Activated T-cell treated with anti-CD3 and anti-CD28 coated beads, Interleukin-2, amount 50 U/mL, for 48 hours (primary cell): ENCODE results near the gene CASQ1.
A peak's percentile ranks its signal among the peaks of the same experiment; 100 is the strongest.

Experiments
- DNase-seq, 2 experiments: peaks; one replicate each; pipeline ENCODE4 v3.0.0-alpha.2; 2020

The CASQ1 gene

GRCh38 chr1:160189649-160190625 is at the start of gene CASQ1:
Gene CASQ1 (plus strand): TSS chr1:160190575. CDS start chr1:160190752, 177 bp downstream.
- no peak for DNase-seq

DNA sequence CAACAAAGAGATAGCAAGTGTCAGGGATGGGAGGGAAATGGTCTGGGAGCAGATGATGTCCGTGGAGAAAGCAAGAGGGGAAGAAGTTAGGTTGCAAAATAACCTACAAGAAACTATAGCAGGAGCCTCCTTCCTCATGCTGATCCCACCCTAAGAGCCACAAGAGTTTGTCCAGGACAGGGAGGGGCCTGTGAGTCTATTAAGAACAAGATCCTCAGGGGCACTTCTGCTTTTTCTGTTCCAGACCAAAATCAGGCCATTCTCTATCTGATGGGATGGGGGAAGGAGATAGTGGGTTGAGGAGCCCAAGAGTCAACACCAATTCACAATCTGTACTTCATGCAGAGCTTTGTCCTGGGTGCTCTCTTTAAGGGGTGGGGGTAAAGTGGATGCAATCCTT is 46.7 kb upstream of the CASQ1 start:
- no peak for DNase-seq

DNA sequence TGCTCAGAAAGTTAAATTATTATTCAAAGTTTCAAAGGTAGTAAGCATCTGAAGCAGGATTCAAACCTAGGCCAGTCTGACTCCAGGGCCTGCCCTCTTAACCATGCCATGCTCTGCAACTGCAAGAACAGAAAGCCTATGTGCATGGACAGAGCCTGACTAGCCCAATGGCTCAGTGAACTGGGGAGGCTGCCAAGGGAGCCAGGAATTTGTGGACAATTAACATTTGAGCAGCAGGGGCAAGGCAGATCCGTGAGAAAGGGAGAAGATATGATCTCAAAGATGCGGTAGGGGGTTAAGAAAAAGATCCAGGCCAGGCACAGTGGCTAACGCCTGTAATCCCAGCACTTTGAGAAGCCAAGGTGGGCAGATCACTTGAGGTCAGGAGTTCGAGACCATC is 45.5 kb upstream of the CASQ1 start:
- DNase-seq: no peak

DNA sequence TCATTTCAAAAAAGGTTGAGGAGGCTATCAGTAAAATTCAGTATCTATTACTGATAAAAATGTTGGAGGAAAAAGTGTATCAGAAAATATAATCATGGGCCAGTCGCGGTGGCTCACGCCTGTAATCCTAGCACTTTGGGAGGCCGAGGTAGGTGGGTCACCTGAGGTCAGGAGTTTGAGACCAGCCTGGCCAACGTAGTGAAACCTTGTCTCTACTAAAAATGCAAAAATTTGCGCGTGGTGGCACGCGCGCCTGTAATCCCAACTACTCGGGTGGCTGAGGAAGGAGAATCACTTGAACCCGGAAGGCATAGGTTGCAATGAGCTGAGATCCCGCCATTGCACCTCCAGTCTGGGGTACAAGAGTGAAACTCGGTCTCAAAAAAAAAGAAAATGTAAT is 44.3 kb upstream of the CASQ1 start:
- DNase-seq: no peak

- no peak for DNase-seq
These were observed 42.3 kb upstream of the CASQ1 start for GRCh38 chr1:160148121-160148520.

GRCh38 chr1:160149233-160149632 is 41.1 kb upstream of the CASQ1 start:
- DNase-seq: no peak

DNA sequence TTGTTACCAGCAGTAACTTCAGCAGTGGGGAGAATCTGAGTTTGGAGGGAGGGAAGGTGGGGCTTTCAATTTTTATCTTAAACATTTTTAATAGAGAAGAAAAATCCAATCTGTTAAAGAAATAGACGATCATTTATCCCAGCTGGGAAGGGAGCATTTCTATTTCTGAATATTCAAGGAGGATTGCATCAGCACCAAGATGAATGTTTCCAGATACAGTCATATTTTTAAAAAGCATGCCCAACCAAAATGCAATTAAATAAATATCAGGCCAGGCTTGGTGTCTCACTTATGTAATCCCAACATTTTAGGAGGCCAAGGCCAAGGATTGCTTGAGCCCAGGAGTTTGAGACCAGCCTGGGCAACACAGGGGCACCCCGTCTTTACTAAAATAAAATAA is 40.7 kb upstream of the CASQ1 start:
- no peak for DNase-seq

GRCh38 chr1:160151303-160151702 is 39.1 kb upstream of the CASQ1 start, which contains the start of gene ATP1A4:
Gene ATP1A4 (plus strand): TSS chr1:160151603. CDS start chr1:160152041, 438 bp downstream.
- no peak for DNase-seq

DNA sequence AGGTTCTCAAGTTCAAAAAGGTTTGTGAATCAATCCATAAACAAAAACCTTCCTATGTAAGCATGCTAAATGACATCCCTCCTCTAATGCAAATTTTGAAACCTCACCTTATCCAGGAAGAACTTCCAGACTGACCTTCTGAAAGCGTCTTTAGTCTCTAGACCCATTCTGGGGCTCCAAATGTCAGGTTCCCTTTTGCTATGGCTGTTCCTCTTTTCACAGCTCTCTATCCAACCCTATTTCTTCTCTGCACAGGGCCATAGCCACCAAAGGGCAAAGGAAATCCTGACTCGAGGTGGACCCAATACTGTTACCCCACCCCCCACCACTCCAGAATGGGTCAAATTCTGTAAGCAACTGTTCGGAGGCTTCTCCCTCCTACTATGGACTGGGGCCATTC is 35.6 kb upstream of the CASQ1 start:
- DNase-seq: no peak

DNA sequence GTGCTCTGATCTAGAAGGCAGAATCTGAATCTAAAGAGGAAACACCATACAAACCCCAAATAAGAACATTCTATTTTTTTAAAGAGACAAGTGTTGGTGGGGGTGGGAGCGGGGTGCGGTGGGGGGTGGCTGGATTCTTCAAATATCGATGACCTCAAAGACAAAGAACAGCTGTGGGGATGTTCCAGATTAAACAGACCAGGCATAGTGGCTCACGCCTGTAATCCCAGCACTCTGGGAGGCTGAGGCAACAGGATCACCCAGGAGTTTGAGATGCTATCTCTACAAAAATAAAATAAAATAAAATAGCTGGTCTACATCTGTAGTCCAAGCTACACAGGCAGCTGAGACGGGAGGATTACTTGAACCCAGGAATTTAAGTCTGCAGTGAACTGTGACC is 34.0 kb upstream of the CASQ1 start:
- DNase-seq: no peak

- no peak for DNase-seq
These were observed 33.2 kb upstream of the CASQ1 start for GRCh38 chr1:160157174-160157573.

- DNase-seq: no peak
These were observed 32.3 kb upstream of the CASQ1 start for GRCh38 chr1:160158031-160158430.

DNA sequence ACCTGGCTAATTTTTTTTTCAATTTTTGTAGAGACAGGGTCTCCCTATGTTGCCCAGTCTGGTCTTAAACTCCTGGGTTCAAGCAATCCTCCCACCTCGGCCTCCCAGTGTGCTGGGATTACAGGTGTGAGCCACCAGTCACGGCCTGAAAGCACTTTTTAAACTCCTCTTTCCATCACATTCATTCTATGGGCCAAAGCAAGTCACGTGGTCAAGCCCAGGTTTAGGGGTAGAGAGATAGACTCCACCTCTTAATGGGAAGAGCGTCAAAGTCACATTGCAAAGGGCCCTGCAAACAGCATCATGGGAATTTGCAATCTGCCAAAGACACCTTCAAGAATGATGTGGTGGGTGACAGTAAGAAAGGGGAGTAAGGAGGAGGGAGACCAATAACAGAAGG is 31.8 kb upstream of the CASQ1 start:
- no peak for DNase-seq

- DNase-seq: no peak
These were observed 30.5 kb upstream of the CASQ1 start for GRCh38 chr1:160159846-160160245.

DNA sequence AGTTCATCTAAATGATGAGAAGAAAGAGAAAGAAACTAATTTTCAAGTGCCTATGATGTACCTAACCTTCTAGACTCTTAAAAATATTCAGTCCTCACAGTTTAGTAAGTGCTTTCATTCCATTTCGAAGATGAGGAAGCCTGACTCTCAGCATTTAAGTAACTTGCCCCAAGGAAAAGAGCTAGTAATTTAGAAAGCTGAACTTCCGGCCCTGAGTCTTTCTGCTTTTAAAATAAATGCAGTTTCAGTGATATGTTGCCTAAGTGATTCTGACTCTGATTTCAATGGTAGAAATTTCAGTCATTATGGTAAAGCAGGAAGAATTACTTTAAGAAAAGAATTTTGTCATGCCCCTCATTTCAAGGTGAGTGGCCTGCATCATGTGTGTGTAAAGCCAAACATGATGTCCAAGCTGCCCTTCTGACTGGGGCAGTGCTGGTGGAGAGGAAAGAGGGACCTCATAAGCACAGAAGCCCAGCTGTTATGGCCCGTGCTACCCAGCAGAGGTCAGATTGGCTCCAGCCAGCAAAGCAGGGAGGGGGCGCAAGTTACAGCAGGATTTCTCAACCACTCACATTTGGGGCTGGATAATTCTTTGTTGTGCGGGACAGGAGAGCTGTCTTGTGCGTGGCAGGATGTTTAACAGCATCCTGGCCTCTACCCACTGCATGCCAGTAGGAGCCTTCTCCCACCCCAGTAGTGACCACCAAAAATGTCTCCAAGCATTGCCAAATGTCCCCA is 28.2 kb upstream of the CASQ1 start:
- DNase-seq: no peak

DNA sequence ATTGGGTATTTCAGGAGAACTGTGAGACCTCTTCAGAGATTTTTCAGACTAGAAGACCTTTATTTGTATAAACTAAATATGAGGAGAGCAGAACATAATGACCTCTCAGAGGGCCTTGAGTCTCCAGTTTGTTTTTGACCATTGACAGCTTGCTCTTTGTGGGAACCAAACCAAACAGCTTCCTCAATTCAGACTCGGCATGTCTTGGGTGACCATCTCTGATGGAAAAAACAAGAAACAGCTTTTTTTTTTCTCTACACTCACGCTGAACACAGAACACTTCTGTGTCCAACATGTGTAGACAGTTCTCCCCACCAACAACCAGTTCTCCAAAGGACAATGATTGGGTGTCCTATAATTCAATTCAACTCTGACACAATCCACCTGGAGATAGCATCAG is 27.4 kb upstream of the CASQ1 start:
- no peak for DNase-seq

GRCh38 chr1:160163615-160164014 is 26.8 kb upstream of the CASQ1 start:
- DNase-seq: no peak

DNA sequence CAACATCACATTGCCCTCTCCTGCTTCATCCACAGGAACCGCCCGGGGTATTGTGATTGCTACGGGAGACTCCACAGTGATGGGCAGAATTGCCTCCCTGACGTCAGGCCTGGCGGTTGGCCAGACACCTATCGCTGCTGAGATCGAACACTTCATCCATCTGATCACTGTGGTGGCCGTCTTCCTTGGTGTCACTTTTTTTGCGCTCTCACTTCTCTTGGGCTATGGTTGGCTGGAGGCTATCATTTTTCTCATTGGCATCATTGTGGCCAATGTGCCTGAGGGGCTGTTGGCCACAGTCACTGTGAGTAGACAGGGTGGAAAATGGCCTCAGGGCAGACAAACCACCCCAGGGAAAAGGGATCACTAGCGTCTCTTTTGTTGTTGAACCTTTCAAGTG is 26.3 kb upstream of the CASQ1 start:
- no peak for DNase-seq

DNA sequence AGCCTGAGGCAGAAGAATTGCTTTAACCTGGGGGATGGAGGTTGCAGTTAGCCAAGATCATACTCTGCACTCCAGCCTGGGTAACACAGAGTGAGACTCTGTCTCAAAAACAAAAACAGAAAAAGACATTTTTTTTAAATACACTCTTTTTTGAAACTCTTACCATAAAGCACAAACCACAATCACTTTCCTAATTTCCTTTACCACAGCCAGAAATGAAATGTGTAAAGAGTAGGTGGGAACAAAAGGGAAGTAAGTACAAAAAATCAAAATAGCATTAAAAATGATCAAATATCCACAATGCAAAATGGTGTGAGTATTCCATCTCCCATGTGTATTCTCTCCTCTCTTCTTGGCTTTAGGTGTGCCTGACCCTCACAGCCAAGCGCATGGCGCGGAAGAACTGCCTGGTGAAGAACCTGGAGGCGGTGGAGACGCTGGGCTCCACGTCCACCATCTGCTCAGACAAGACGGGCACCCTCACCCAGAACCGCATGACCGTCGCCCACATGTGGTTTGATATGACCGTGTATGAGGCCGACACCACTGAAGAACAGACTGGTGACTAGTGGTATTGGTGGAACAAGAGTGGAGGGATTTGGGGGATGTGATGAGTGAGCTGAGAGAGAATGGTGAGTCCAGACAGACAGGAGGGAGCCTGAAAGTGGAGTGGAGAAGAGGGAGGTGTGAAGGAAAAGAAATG is 24.1 kb upstream of the CASQ1 start:
- DNase-seq: no peak

GRCh38 chr1:160167056-160167455 is 23.3 kb upstream of the CASQ1 start:
- no peak for DNase-seq

DNA sequence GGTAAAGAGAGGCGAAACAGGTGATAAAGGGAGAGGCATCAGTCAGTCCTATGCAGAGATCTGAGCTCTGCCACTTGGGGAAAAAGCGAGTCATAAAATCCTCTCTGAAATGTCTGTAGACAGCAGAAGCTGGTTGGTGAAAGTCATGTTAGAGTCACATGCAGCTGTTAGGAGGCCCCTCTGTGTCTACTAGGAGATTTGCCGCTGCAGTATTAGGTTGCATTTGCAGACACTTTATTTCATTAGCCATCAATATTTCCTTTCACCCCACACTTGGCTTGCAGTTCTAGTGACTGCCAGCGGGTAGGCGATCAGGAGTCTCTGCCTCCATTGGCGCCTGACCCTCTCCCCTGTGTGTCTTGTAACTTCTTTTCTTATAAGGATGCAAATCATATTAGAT is 22.8 kb upstream of the CASQ1 start:
- peak in 1 of 2 experiments; percentile 34 for DNase-seq

GRCh38 chr1:160168016-160168415 is 22.4 kb upstream of the CASQ1 start:
- no peak for DNase-seq
